ENCODE measurements around the gene ATAD3A.
"Not testable (repeated sequence)": the region's sequence is repeated elsewhere in the genome, so short reads cannot be mapped to it uniquely, and the experiment has no call there.

Gene ATAD3A

DNA sequence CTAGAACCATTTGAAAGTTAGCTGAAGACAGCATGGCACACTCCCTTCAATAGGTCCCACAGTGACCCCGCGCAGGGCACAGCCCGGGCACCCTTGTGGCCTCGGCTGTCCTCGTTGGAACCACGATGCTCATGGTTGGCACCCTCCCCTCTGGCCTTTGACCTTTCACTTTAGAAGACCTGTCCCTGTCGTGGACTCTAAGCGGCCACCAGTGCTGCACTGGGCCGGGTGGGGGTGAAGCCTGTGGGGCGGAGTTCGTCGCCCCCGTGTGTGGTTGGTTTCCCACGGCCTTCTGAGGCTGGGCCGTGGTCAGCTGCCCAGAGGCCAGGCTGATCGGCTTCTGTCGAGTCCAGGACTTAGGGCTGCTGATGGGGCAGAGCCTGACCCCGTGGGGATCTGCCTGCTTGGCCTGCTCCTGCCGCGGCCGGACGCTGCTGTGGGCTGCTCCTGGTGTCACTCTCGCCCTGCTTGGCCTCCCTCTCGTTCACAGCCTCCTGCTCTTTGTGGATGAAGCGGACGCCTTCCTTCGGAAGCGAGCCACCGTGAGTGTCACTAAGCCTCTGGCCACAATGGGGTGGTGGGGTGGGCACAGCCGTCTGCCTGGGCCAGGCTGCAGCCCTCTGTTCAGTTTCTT lies 12.9 kb downstream of the ATAD3A start:
- not testable (repeated sequence) for DNase-seq

DNA sequence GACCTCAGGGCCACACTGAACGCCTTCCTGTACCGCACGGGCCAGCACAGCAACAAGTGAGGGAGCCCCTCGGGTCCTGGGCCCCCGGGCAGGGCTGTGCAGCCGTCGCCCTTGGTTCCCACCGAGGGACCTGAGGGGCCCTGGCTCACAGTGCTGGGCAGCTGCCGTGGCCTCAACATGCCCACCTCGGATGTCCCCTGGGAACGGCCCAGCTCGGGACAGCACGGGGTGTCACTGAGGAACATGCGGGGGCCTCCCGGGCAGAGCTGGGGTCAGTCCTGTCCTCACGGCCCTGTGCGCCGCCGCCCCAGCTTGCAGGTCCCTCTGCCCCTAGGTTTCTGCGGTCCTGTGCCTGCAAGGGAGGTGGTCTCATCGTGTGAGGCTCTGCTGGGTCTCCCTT lies 14.5 kb downstream of the ATAD3A start:
- not testable (repeated sequence) for DNase-seq

- no peak for DNase-seq
Observed at GRCh38 chr1:1527092-1527816, 15.3 kb downstream of the ATAD3A start.

DNA sequence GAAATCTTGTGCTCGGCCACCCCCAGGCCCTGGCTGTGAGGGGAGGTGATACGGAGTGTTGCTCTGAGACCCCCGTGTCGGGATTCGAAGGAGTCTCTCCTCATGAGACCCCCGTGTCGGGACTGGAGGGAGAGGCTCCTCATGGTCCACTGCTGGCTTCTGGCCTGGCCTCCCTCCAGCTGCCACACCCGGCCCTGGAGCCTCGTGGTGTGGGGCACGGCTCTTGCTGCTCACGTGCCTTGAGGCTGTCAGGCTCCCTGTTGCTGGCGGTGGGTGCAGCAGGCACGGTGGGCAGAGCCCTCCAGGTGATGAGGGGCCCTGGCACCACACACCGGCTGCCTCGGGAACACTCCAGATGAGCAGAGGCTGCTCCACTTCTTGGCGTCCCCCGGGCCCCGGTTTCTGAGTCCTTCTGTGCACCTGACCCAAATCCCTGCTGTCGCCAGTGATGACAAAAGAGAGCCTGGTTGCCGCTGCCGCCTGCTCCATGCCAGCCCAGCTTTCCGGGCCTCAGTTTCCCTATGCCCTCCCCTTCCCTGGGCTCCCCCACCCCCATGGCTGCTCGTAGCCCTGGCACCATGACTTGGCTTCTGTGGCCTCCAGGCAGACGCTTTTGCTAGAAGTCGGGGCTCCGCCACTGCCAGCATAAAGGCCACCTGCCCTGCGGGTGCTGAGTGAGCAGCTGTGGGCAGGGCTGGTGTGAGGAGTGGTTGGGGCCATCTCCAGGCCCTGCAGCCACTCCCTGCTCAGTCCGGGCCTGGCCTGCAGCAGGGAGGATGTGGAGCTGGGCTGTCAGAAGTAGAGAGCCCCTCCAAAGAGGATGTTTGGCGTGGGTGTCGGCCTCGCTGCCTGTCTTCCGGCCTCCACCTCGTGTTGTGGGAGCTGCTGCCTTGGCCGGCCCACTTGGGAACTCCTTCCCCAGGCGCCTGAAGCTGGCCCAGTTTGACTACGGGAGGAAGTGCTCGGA lies 16.6 kb downstream of the ATAD3A start:
- DNase-seq = no peak

GRCh38 chr1:1529321-1529720 lies 17.4 kb downstream of the ATAD3A start:
- DNase-seq = no peak

DNA sequence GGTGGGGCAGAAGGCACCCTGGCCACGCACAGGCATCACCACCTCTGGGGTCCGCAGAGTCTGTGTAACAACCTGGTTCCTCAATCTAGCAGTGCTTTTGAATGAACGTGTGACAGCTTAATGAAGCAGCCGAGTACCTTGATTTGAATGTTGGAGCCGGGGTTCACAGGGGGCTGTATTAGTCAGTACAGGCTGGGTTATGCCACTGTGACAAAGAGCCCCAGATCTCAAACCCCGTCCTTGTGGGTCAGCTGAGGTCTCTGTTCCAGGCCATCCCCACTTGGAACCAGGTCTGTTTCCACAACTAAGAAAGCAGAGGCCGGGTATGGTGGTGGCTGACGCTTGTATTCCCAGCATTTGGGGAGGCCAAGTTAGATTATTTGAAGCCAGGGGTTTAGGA lies 18.0 kb downstream of the ATAD3A start:
- no peak for DNase-seq

GRCh38 chr1:1531947-1532346 lies 20.0 kb downstream of the ATAD3A start:
- no peak for DNase-seq

GRCh38 chr1:1533176-1533893 lies 21.4 kb downstream of the ATAD3A start:
- not testable (repeated sequence) for DNase-seq

DNA sequence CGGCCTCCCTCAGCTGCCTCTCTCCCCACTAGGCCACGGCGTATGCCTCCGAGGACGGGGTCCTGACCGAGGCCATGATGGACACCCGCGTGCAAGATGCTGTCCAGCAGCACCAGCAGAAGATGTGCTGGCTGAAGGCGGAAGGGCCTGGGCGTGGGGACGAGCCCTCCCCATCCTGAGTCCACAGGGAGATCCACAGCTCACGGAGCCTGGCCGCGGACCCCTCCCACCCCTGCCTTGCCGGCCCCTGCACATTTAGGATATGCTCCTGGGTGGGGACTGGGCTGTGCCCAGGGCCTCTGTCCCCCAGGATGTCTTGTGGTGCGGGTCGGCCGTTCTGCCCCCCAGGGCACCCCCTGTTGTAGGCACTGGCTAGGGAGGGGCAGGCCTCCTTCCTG lies 21.9 kb downstream of the ATAD3A start:
- DNase-seq = not testable (repeated sequence)

DNA sequence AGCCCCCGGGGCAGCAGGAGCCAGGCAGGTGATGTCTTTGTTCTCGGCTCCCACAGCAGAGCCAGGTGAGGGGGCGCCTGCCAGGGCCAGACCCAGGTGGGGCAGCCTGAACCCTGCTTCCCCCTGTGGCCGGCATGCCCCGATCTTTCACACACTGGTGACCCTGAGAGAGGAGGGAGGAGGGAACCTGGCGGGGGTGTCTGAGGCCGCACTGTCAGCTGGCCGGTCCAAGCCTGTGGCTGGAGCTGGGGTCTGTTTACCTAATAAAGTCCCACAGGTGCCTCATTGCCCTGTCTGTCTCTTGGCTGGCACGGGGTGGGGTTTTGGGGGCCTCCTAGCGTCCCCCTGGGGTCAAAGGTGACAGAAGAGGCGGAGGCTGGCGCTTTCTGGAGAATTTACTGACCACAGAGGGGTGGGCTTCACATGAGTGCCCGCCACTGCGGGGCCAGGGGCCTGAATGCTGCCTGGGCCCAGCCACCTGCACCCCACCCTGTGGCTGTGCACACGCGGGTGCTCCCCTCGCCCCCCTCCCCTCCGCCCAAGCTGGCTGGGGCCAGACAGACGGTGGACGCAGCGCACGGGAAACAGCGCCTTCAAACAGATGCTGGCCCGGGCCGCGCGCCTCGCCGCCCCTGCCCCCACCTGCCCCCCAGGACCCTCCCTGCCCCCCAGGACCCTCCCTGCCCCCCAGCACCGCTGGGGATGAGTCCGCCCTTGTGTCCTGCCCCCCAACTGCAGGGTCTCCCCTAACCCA lies 22.6 kb downstream of the ATAD3A start:
- DNase-seq = no peak

DNA sequence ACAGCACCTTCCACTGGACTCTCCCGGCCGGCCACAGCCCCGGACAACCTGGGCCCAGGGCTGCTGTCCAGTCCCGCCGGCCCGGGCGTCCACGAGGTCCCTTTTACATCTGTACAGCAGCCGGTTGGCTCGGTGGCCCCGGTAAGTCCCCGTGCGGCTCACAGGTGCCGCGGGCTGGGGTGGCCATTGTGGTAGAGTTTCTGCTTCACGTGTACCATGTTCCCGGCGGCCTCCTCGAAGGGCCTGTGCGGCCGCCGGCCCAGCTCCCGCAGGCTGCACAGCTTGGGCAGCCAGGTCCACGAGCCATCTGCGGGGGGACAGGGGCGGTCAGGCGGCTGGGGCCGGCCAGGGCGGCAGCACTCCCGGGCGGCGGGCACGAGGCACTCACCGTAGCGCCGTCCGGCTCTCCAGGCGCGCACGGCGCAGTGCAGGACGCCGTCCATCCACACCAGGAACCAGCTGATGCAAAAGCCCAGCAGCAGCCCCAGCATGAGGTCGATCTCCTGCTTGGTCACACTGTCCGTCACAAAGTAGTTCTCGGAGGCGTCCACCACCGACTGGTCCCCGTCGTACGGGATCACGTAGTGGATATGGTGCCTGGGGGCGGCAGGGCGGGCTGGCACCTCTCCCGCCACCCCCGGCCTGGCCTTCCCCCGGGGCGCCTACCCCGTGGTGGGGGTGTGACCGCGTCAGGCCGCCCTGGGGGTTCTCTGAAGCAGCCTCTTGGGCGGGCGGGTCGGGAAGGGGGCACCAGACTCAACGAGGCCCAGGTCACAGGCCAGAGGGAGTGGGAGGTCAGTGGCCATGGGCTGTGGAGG lies 23.4 kb downstream of the ATAD3A start:
- peak; percentile 11 for DNase-seq

DNA sequence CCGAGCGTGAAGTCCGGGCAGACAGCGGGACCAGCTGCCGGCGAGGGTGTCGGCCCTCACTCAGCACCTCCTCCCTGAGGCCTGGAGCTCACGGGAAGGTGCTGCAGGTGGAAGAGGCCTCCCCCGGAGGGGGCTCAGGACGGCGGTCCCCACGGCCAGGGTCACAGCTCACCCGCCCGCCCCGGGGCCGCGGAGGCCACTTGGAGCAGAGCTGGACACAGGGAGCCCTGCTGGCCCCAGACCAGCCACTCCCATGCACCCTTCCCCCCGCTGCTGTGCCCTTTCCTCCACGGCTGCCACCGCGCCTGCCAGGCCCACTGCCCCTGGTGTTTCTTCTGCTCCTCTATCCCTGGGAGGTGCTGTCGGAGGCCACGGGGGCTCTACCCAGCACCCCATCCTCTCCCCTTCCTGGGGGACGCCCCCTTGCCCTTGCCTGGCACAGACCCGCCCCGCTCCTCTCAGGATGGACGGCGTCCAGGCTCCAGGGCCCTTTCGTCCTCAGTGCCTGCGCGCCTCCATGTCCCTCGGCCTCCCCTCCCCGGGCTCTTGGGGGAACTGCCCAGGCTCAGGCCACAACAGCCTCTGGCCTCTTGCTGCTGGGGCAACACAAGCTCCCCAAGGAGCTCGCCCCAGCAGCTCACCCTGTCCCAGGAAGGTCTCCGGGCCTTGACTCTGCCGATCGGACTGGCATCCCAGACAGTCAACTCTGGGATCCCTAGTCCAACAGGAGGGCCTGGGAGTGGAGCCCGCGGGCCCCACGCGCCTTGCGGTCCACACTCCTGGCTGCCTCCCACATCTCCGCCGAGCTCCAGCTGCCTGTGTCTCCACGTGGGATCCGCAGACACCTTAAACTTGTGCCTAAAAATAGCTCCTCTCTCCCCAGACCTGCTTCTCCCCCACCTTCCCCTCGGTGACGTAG lies 24.3 kb downstream of the ATAD3A start:
- DNase-seq = peak; percentile 7

DNA sequence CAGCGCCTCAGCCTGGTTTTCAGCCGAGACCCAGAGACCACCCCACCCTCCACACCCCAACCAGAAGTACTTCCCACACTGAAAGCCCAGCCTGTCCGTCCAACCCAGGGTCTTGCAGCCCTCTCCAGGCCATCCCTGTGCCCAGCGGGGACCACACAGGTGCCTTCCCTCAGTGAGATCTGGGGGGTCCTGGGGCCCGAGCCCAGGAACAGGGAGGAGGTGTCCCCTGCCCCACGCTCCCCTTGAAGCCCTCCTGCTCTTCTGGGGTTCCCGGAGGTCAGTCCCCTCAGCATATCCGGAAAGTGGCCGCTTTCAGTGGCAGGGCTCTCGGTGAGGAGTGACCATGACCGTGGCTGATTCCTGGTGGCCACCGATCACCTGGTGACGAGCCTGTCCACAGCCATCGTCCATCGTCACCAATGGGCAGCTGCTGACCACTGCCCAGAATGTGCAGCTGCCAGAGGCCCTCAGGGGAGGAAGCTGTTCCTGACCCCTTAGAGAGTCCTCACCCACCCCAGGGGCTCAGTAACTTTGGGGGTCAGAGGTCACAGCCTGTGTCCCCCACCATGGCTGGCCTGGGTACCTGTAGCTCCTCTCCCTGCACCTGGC lies 25.1 kb downstream of the ATAD3A start:
- DNase-seq = no peak

- DNase-seq = no peak
Observed at GRCh38 chr1:1537626-1538250, 25.8 kb downstream of the ATAD3A start.

GRCh38 chr1:1538334-1538733 lies 26.4 kb downstream of the ATAD3A start:
- no peak for DNase-seq

DNA sequence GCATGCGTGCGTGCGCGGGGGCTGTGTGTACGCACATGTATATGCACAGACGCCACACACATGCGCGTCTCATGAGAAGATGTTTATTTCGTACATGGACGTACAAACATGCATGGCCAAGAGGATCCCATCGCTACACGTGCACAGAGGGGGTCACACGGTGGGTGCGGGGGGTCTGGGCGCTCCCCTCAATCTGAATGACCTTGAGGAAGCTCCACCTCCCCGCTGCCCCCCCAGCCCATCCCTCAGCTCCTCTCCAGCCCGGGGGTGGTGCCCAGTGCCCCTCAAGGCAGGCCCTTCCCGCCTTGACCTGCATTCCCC lies 27.0 kb downstream of the ATAD3A start:
- no peak for DNase-seq

DNA sequence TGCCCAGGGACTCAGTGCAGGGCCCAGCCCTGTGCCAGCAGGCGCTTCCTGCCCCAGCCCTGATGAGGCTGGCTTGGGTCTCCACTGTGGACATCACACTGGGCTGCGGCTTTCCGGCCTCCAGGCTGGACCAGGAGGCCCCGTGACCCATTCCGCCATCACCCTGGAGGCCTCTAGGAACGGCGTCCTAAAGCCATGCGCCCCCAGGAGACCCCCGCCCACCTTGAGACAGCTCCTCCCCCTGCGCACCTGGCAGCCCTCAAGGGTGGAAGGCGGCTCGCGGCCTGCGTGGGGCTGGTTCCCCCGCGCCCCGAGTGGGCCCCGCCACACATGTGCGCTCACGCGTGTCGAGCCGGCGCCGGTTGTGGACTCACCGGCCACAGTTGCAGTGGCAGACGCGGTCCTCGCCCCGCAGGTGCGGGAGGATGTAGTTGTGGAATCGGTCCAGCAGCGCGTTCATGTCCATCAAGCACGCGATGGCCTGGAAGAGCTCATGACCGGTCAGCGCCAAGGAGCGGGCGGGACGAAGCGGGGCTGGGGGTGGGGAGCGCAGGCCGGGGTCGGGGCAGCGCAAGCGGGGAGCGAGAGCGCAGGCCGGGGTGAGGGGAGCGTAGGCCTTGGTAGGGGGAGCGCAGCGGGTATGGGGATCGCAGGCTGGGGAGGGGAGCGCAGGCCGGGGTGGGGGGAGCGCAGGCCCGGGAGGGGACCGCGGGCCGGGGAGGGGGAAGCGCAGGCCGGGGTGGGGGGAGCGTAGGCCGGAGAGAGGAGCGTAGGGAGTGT lies 27.5 kb downstream of the ATAD3A start:
- DNase-seq = no peak

DNA sequence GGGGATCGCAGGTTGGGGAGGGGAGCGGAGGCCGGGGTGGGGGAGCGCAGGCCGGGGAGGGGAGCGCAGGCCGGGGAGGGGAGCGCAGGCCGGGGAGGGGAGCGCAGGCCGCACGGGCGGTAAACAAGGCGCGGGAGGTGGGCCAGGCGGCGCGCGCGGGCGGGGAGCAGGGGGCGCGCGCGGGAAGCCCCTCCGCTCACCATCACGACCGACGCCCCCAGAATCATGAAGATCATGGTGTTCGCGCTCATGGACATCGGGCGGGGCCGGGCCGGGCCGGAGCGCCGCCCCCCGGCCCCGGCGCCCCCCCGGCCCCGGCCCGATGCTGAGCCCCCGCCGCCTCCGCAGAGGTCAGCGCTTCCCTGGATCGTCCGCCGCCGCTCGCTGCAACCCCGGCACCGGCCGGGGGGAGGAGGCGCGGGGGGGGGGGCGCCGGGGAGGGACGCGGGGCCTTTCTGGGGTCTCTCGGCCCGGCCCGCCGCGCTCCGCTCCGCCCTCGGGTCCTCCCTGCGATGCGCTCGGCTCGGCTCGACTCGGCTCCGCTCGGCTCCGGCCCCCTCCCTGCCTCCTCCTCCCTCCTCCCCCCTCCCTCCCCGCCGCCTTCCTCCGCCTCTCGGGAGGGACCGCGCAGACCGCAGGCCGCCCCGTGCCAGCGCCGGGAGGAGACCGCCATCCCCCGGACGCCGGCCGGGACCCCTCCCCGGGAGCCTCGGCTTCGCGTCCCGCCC lies 28.3 kb downstream of the ATAD3A start, which contains the start of gene TMEM240:
TSS of gene TMEM240 (minus strand) at position 535 of the 728 bp plus-strand sequence. CDS start at position 257, 278 bp downstream.
- peak; percentile 76 for DNase-seq

Measured in stimulated activated CD4-positive, alpha-beta T cell treated with anti-CD3 and anti-CD28 coated beads, Interleukin-15, amount 100 ng/mL, for 24 hours (primary cell).